GM06990 (cell line): ENCODE measurements around the gene CDH4.

ENCODE experiments used
- DNase-seq: peaks from one replicate; pipeline ENCODE4 v3.0.0-alpha.2; 2011; ENCODE audit not compliant: insufficient read length; ENCODE audit errors: extremely low read depth
- H3K27me3 ChIP-seq: replicated peaks from 2 replicates; pipeline ENCODE4 v1.6.0; 2011; ENCODE audit warnings: low read length; ENCODE audit not compliant: control insufficient read depth, insufficient read depth
- H3K36me3 ChIP-seq: 2 replicates; pipeline ENCODE4 v1.5.1; 2011; ENCODE audit warnings: low read length; ENCODE audit not compliant: control insufficient read depth, insufficient read depth
- H3K4me3 ChIP-seq: replicated peaks from 2 replicates; pipeline ENCODE4 v1.5.1; 2011; ENCODE audit warnings: low read depth, mild to moderate bottlenecking, control low read depth, low read length
- TF ChIP-seq, protein P1 (sequence below): IDR thresholded peaks from 2 replicates; pipeline ENCODE4 v1.5.1; 2011; ENCODE audit warnings: low read length, control low read depth, mild to moderate bottlenecking, inconsistent platforms; ENCODE audit not compliant: insufficient read depth, poor library complexity, severe bottlenecking

The CDH4 gene

GRCh38 chr20:61600016-61600415 is 348.0 kb downstream of the CDH4 start:
- no peak for DNase-seq
- H3K36me3 ChIP-seq: no peaks in the 10 kb centered on the region
- no peak overlapping the region for H3K4me3 ChIP-seq
- H3K27me3 ChIP-seq: no peaks in the 10 kb centered on the region
- TF ChIP-seq, protein P1, sequence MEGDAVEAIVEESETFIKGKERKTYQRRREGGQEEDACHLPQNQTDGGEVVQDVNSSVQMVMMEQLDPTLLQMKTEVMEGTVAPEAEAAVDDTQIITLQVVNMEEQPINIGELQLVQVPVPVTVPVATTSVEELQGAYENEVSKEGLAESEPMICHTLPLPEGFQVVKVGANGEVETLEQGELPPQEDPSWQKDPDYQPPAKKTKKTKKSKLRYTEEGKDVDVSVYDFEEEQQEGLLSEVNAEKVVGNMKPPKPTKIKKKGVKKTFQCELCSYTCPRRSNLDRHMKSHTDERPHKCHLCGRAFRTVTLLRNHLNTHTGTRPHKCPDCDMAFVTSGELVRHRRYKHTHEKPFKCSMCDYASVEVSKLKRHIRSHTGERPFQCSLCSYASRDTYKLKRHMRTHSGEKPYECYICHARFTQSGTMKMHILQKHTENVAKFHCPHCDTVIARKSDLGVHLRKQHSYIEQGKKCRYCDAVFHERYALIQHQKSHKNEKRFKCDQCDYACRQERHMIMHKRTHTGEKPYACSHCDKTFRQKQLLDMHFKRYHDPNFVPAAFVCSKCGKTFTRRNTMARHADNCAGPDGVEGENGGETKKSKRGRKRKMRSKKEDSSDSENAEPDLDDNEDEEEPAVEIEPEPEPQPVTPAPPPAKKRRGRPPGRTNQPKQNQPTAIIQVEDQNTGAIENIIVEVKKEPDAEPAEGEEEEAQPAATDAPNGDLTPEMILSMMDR: no peak

- no peaks in the 10 kb centered on the region for H3K27me3 ChIP-seq
These were observed 349.3 kb downstream of the CDH4 start for GRCh38 chr20:61601361-61601760.

DNA sequence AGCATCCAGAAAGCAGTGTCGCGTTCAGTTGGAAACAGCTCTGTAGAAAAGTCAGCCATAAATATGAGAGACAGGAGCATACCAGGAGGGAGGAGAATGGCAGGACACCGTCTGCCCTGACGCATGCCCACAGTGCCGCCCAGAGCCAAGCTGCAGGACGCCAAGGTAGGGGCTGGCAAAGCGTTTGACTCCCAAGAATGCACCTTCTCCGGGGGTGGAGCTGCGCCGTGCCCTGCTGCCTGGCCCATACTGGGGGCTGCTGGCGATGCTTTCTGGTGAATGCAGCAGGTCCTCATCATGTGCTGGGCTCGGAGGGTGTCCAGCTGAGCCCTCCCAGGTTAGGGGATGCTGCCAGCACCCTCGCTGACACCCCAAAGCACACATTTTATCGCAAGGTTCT is 349.8 kb downstream of the CDH4 start:
- TF ChIP-seq, protein P1: no peak

More at GRCh38 chr20:61601361-61601760, 349.3 kb downstream of the CDH4 start:
- Histone ChIP-seq H3K4me3 (no peak overlapping the region), H3K36me3 (no peaks in the 10 kb centered on the region)
- no peak for DNase-seq
- TF ChIP-seq, protein P1: no peak

GRCh38 chr20:61603715-61604114 is 351.7 kb downstream of the CDH4 start:
- H3K36me3 ChIP-seq: no peaks in the 10 kb centered on the region
- H3K4me3 ChIP-seq: no peak overlapping the region
- TF ChIP-seq, protein P1: no peak
- H3K27me3 ChIP-seq: no peaks in the 10 kb centered on the region
- DNase-seq: no peak

More for the DNA sequence above, 349.8 kb downstream of the CDH4 start:
- Histone ChIP-seq H3K4me3 (no peak overlapping the region), H3K27me3 (no peaks in the 10 kb centered on the region), H3K36me3 (no peaks in the 10 kb centered on the region)
- no peak for DNase-seq

DNA sequence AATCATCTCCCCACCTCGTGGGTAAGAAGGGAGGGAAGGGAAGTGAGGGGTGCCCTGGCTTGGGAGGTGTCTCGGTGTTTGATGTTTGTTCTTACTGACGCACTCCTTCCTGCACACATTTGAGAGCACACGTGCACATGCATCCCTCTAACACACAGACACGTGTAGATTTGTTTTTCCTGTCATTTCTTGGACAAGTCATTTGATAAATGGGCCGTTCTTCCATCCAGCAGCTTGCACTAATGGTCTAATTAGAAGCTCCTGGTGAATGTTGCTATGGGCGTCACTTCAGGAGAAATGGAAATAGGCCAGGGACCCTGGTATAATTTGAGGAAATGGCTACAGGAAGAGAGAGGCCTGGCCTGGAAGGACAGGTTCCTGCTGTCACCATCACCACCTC is 352.5 kb downstream of the CDH4 start:
- Histone ChIP-seq H3K4me3 (no peak overlapping the region), H3K36me3 (no peaks in the 10 kb centered on the region), H3K27me3 (no peaks in the 10 kb centered on the region)
- TF ChIP-seq, protein P1: no peak
- no peak for DNase-seq

- Histone ChIP-seq H3K4me3 (no peak overlapping the region), H3K36me3 (no peaks in the 10 kb centered on the region), H3K27me3 (no peaks in the 10 kb centered on the region)
- TF ChIP-seq, protein P1: no peak
- DNase-seq: no peak
These were observed 353.2 kb downstream of the CDH4 start for GRCh38 chr20:61605283-61605682.
